22Rv1 (cell line): Measurements from ENCODE around the gene NDFIP1.

ENCODE experiments used
- ZFX ChIP-seq: fragments of 450-650 bp; IDR thresholded peaks from 2 replicates; pipeline ENCODE4 v1.6.1; 2017; ENCODE audit warnings: antibody characterized with exemption, borderline replicate concordance
- TF ChIP-seq, protein P1 (sequence below): fragments of 450-650 bp; IDR thresholded peaks from 2 replicates; pipeline ENCODE4 v1.5.1; 2017; ENCODE audit warnings: mild to moderate bottlenecking

DNA sequence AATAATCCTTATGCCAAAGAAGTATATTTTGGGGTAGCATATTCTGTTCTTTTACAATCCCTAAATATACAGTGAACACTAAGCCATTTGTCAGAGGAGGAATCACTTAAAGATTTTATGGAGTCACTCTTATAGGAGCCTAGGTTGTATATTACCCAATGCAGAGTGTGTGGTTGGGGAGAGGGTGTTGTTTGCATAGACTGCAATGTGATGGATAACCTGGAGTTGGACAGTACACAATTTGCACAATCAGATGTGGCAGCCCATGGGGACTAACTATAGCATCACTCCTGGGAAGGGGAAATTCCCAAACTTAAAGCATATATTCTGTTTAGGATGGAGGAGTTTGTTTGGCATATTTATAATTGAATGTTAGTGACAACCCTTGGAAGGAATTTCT, 9.6 kb upstream of the NDFIP1 start:
- TF ChIP-seq, protein P1, sequence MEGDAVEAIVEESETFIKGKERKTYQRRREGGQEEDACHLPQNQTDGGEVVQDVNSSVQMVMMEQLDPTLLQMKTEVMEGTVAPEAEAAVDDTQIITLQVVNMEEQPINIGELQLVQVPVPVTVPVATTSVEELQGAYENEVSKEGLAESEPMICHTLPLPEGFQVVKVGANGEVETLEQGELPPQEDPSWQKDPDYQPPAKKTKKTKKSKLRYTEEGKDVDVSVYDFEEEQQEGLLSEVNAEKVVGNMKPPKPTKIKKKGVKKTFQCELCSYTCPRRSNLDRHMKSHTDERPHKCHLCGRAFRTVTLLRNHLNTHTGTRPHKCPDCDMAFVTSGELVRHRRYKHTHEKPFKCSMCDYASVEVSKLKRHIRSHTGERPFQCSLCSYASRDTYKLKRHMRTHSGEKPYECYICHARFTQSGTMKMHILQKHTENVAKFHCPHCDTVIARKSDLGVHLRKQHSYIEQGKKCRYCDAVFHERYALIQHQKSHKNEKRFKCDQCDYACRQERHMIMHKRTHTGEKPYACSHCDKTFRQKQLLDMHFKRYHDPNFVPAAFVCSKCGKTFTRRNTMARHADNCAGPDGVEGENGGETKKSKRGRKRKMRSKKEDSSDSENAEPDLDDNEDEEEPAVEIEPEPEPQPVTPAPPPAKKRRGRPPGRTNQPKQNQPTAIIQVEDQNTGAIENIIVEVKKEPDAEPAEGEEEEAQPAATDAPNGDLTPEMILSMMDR: no peak
- TF ChIP-seq ZFX: no peak
